NCI-H774 (cell line): Measurements from ENCODE around the gene HDAC9.
"Not testable (repeated sequence)": the region's sequence is repeated elsewhere in the genome, so short reads cannot be mapped to it uniquely, and the experiment has no call there.

Experiments used
- DNase-seq: peaks from one replicate; lab custom pipeline; 2025; lab: John Stamatoyannopoulos, UW

Gene HDAC9

GRCh38 chr7:18900803-18901202 is 405.3 kb downstream of the HDAC9 start:
- no peak for DNase-seq

GRCh38 chr7:18901351-18901750 is 405.8 kb downstream of the HDAC9 start:
- no peak for DNase-seq

GRCh38 chr7:18901982-18902421 is 406.5 kb downstream of the HDAC9 start:
- no peak for DNase-seq

GRCh38 chr7:18902892-18903291 is 407.3 kb downstream of the HDAC9 start:
- no peak for DNase-seq

- DNase-seq = no peak
Measured at GRCh38 chr7:18903695-18904094, 408.1 kb downstream of the HDAC9 start.

- no peak for DNase-seq
Measured at GRCh38 chr7:18905316-18905943, 409.9 kb downstream of the HDAC9 start.

GRCh38 chr7:18906901-18907300 is 411.4 kb downstream of the HDAC9 start:
- DNase-seq = no peak

- DNase-seq = no peak
Measured at GRCh38 chr7:18913106-18913505, 417.6 kb downstream of the HDAC9 start.

- no peak for DNase-seq
Measured at GRCh38 chr7:18916826-18917225, 421.3 kb downstream of the HDAC9 start.

- no peak for DNase-seq
Measured at GRCh38 chr7:18927134-18927533, 431.6 kb downstream of the HDAC9 start.

- no peak for DNase-seq
Measured at GRCh38 chr7:18936265-18936664, 440.7 kb downstream of the HDAC9 start.

- DNase-seq = no peak
Measured at GRCh38 chr7:18939771-18940592, 444.4 kb downstream of the HDAC9 start.

GRCh38 chr7:18940593-18941134 is 445.1 kb downstream of the HDAC9 start:
- no peak for DNase-seq

- no peak for DNase-seq
Measured at GRCh38 chr7:18941207-18941606, 445.7 kb downstream of the HDAC9 start.

- DNase-seq = no peak
Measured at GRCh38 chr7:18948521-18948920, 453.0 kb downstream of the HDAC9 start.

- no peak for DNase-seq
Measured at GRCh38 chr7:18952846-18953245, 457.3 kb downstream of the HDAC9 start.

- no peak for DNase-seq
Measured at GRCh38 chr7:18958627-18959026, 463.1 kb downstream of the HDAC9 start.

GRCh38 chr7:18960725-18961124 is 465.2 kb downstream of the HDAC9 start:
- DNase-seq = no peak

GRCh38 chr7:18962031-18962430 is 466.5 kb downstream of the HDAC9 start:
- no peak for DNase-seq

- DNase-seq = no peak
Measured at GRCh38 chr7:18965657-18966056, 470.1 kb downstream of the HDAC9 start.

GRCh38 chr7:18967755-18968154 is 472.2 kb downstream of the HDAC9 start:
- DNase-seq = not testable (repeated sequence)

GRCh38 chr7:18971839-18972238 is 476.3 kb downstream of the HDAC9 start:
- no peak for DNase-seq

- DNase-seq = no peak
Measured at GRCh38 chr7:18974803-18975202, 479.3 kb downstream of the HDAC9 start.
